Activated CD4-positive, alpha-beta T cell treated with anti-CD3 and anti-CD28 coated beads for 24 hours (primary cell): Measurements from ENCODE around the gene CNKSR3.

ENCODE experiments used
- DNase-seq, 2 donors: peaks; one replicate each; pipeline ENCODE4 v3.0.0-alpha.2; 2020; ENCODE audit warnings: low read depth in 2 of 2

Gene CNKSR3

DNA sequence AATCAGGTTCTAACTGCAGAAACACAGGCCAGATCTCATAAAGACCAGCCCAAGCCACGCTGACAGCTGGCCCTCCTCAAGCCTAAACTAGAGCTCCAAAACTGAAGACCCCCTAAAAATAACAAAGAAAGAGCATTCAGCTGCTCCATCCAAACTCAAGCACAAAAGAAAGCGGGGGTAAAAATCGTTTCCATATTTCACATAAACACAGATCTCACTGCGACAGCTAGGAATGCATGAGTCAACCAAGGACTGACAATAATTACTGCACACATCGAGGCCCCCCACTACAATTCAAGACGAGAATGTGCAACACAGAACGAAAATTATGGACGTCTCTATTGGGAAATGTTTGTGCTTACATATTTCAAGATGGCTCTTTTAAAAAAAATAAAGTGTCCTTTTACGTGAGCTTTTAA is 31.1 kb downstream of the CNKSR3 start:
- DNase-seq: no peak

DNA sequence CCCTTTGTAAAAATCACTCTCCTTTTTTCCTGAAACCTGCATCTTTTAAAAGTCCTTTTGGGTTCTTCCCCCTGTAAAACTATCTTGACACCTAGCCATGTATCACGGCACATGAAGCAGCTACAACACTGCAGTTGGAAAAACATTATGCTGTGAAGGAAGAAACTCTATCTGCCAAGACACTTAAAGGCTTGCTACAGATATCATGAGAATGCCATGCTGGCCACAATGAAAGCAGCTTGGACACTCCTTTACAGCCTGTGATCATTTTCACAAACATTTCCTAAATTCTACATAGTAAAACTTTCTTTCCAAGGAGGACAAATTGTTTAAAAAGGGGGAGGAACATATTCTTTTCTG is 31.8 kb downstream of the CNKSR3 start:
- no peak for DNase-seq

GRCh38 chr6:154478021-154478700 is 32.3 kb downstream of the CNKSR3 start:
- DNase-seq: no peak

GRCh38 chr6:154476494-154476893 is 34.0 kb downstream of the CNKSR3 start:
- DNase-seq: no peak

DNA sequence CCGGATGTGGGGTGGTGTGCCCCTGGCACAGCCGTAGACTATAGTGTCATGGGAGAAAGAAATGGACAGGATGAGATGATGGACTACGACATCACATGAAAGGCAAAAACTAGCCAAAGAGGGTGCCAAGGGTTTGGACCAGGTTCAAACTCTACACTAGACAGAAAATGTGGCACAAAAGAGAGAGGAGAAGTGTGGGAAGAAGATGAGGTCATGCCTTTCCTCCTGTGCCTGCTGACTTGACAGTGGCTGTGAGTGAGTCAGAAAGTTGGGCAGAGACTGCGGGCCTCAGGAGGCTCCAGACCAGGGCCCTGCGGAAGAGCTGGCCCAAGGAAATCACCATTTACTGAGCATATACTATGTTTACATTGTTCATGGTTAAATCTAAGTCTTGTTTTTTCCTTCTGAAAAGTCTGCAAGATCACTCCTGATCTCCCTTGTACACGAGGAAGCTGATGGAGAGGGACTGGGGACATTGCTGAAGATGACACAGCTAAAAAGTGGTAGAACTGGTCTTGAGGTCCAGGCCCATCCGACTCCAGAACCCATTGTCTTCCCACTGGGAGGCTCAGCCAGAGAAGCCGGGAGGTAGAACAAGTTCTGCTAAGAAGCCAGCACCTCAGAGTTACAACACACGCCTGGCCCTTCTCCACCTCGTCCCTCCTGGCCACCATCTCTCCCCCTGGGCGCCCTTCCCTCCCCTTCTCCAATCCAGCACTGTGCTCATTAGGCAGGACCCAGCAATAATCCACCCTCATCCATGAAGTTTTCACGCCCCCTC is 35.6 kb downstream of the CNKSR3 start:
- no peak for DNase-seq

- no peak for DNase-seq
Measured at GRCh38 chr6:154473324-154473723, 37.2 kb downstream of the CNKSR3 start.

GRCh38 chr6:154471609-154472362 is 38.7 kb downstream of the CNKSR3 start:
- no peak for DNase-seq

DNA sequence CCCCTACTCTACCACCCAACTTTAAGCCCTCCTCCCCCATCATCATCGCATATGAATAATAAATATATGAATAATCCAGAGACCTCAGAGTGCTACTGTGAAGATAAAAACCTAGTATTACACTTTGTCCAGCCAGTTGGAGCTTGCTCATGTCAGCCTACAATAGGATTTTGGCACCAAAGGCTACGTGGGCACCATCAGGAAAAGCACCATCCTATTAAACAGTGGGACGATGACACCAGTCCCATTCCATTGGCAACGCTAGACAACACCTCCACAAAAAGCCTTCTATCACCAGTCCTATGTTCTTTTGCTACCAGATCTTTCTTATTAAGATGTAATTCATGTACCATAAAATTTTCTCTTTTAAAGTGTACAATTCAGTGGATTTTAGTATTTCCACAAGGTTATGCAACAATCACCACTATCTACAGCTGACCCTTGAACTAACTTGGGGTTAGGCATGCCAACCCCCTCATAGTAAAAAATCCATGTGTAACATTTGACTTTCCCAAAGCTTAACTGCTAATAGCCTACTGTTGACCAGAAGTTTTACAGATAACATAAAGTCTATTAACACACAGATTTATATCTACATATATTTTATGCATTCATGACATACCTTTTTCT is 41.1 kb downstream of the CNKSR3 start:
- DNase-seq: no peak

- no peak for DNase-seq
Measured at GRCh38 chr6:154468760-154469159, 41.7 kb downstream of the CNKSR3 start.

DNA sequence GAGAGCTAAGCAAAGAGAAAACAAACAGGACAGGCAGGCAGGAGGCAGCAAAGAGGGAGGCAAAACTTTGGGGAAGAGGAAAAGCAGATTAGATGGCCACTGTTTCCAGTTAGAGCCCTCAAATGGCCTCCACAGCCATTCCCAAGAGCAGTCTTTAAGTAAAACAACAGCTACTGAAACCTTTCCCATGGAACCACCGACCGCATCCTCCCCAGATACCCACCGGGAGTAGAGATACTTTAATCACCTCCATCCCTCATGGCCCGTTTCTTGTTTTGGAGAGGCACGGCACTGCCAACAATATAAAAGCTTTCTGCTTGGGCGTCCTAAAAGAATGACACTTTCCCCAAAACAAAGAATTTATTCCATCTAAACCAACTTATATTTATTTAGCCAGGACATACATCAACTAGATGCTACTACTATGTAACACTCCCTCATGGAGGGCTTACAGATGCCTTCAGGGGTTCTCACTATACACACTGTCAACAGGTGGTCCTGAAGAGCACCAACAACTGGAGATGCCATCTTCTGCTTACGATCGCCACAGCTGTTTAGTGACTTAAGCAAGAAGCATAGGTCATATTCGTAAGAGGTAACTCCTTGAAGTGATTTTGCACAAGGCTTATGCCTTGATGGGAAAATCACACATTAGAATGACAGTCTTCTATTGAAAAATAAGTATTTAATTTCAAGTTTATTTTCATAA is 43.4 kb downstream of the CNKSR3 start:
- no peak for DNase-seq

DNA sequence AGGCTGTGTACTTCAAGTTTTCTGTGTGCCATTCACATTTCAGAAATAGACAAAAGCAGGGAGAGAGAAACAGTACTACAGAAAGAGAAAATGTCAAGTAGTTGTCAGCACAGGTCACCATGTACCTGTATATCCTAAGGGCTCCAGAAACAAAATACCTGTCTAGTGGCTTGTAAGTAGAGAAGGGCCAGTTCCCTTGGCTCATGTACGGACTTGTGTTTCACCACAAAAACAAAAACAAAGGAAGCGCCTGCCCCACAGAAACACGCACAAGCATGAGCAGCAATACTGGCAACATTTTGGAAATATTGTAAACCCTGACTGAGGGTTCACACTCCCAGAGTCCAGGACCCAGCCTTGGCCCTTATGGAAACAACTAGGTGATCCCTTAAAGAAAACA is 44.3 kb downstream of the CNKSR3 start:
- DNase-seq: no peak

DNA sequence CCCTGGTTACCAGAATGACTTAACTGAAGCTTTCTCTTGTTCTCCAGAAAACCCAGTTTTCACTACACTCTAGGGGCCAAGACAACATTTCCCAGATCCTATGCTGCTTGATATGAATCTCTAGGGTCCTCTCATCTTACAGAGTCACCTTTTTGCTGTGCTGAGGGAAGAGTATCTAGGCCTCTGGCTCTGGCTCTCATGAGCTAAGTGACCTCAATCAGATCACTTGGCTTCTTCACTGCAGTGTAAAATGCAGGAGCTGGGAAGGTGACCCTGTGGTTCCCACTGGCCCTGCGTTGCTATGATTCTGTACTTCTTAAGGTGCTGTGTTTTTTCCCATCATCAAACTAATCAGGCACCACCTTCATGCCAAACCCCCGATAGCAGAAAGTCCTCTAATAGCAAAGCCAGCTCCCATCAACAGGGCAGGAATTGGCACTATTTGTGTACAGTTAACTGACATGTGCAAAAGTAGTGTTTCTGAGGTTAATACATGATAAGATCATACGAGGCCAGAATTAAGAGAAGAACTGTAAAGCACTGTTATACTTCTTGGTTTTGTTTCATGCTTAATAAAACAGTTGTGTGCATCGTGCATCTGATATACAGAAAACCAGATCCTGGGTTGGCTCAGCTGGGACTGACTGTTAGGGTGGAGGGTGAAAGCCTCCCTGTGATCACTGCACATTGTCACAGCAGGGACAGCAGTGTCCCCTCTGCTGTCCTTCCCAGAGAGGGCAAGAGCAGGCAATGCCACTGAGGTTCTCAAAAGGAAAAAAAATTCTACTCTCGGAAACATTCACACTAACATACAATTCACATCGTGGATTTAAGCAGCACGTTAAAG is 46.7 kb downstream of the CNKSR3 start:
- no peak for DNase-seq

GRCh38 chr6:154462425-154462824 is 48.1 kb downstream of the CNKSR3 start:
- no peak for DNase-seq

DNA sequence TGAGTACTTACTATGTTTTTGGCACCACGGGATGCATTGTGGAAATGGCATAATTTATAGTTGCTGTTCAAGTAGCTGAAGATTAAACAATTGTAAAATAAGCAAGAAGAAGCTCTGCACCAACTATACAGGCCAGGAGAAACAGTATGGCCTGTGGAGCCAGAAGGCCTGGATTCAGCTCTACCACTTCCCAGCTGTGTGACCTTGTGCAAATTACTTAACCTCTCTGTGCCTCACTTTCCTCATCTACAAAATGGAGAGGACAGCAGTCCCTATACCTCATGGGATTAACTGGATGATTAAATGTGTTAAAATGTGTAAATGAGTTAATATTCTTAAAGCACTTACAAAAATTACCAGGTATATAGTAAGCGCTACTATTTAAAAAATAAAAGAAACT is 49.1 kb downstream of the CNKSR3 start:
- DNase-seq: no peak

DNA sequence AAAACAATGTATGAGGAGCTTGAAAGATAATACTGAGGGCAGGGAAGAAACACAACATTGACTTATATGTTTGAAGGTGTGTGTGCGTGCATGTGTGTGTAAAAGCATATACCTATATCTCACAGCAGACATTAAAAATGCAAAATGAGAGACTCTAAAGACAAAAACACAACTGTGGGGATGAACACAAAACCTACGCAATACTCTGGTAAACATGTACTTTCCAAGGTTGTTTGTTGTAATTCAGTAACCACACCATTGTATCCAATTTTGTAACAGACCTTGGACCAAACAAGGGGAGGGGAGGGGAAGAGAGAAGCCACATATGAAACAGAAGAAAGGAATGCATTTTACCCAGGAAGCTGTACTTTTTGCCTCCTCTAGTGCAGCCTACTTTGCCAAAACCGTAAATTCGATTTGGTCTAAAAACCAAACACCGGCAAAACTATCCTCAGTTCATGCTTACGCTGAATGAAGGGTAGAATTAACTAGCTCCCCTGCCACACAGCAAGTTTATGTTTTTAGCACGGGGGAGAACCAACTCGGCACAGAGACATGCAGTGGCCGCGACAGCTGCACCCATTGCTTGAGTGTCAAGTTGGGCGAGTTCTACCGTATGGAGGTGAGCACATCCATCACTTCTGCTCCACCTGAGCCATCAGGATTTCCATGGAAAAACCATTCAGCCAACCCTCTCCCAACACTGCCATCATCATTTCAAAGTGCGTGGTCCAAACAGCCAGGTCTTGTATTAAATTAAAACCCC is 50.0 kb downstream of the CNKSR3 start:
- DNase-seq: no peak

- no peak for DNase-seq
Measured at GRCh38 chr6:154459513-154459912, 51.0 kb downstream of the CNKSR3 start.

DNA sequence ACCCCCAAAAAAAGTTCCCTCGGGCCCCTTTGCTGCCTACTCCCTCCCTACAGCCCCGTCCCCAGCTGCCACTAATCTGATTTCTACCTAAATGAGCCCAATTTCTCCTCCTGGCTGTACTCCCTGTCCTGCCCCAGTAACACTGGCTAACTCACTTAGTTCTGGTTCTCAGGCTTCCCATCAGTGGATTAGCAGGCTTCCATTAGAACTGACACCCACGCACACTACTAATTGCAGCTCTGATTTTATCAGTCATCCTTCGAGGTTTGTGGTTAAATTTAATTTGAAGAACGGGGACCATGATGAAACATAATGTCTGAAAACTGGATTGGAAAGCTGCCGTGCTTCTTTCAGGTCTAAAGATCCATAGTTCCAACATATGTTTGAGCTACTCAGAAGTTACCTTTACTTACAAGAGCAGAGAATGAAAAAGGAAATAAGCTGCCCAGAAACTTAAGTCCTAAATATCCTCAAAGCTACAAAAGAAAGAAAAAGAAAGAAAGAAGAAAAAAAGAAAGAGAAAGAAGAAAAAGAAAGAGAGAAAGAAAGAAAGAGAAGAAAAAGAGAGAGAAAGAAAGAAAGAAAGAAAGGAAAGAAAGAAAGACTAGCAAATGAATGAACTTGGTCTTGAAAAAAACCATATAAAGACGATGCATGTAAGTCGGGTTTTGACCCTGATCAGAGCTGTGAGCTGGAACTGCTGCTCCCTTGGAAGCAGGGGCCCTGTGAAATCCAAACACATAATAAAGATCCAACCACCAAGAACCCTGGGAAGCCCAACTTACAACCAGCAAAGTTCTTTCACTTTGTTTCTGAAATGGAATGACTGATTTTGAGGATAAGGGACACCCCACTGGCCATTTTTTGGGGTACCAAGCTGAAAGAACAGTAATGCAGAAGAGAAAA is 51.7 kb downstream of the CNKSR3 start:
- DNase-seq: no peak

GRCh38 chr6:154457881-154458284 is 52.6 kb downstream of the CNKSR3 start:
- no peak for DNase-seq
